Lower leg skin (tissue), 4 donors: ENCODE measurements around the gene SLC2A11. TPM values are rescaled to one million over a fixed set of nuclear protein-coding genes. Genes with fewer than 3 reads are reported as not detected.

ENCODE experiments used
- DNase-seq, 2 donors: peaks; one replicate each; pipeline ENCODE4 v3.0.0-alpha.2; 2019; ENCODE audit warnings: low spot score in 2 of 2
- H3K4me3 ChIP-seq: fragments of 200-600 bp; sonication (generic); 2 replicates; pipeline ENCODE4 v1.5.1; 2017; ENCODE audit warnings: mild to moderate bottlenecking, low read depth; ENCODE audit not compliant: poor library complexity, severe bottlenecking
- CTCF ChIP-seq, 3 donors: fragments of 450-650 bp; IDR thresholded peaks; one replicate each; pipeline ENCODE4 v1.5.1; 2016; ENCODE audit warnings: antibody characterized with exemption in 3 of 3, mild to moderate bottlenecking in 3 of 3, moderate library complexity in 2 of 3
- POLR2A ChIP-seq, 2 donors: fragments of 450-650 bp; IDR thresholded peaks; one replicate each; pipeline ENCODE4 v1.6.1; 2016 to 2017; ENCODE audit warnings: antibody characterized with exemption in 2 of 2, mild to moderate bottlenecking in 1 of 2, moderate library complexity in 1 of 2
- WGBS, 2 donors: methylation state at CpG; one replicate each; pipeline ENCODE4 v1.1.5; 2018; 5-methylcytosine and 5-hydroxymethylcytosine counted together
- intact Hi-C: fragments of 100-400 bp; cut with DNase I; formaldehyde crosslinking; loops from one replicate; pipeline ENCODE4 v1.15.0; 2023; ENCODE audit warnings: low total_unique reads
- total RNA-seq, 4 donors: library from RNA; depleted of rRNA; stranded (reverse); fragments of >200 nt; gene quantifications; one replicate each; pipeline ENCODE4 v1.1.0, GENCODE V29; 2016

The SLC2A11 gene
- total RNA-seq, 4 donors from 2014 or later = 5.0 to 11.1 (median 8.6) TPM

GRCh38 chr22:23883658-23884057 lies 26.0 kb downstream of the SLC2A11 start:
- intact Hi-C loops = no loop called here
- no peak for DNase-seq
- TF ChIP-seq POLR2A (IDR thresholded peaks at IDR 0.05) = no peak
- no peak for TF ChIP-seq CTCF (IDR thresholded peaks at IDR 0.05)
- 90% methylated on average over 7 to 9 of the region's 9 CpGs for WGBS, 2 donors
- no peak overlapping the region for H3K4me3 ChIP-seq

DNA sequence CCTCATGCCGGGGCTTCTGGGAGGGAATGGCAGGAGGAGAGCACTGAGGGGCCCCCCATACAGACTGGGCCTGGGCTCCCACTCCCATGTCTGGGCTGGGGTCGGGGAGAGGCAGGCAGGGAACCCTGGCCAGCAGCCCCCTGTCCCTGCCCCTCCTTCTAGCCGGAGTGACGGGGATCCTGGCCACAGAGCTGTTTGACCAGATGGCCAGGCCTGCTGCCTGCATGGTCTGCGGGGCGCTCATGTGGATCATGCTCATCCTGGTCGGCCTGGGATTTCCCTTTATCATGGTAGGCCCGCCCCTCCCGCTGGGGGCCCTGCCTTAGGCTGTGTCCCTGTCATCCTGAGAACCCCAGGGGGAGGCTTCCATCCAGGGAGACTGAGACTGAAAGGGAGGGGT lies 26.5 kb downstream of the SLC2A11 start:
- no peak for DNase-seq
- intact Hi-C loops = no loop called here
- WGBS, 2 donors = 98 to 100% methylated on average over 4 to 6 of the region's 9 CpGs
- H3K4me3 ChIP-seq = no peak overlapping the region
- TF ChIP-seq CTCF (IDR thresholded peaks at IDR 0.05) = no peak
- TF ChIP-seq POLR2A (IDR thresholded peaks at IDR 0.05) = no peak

- DNase-seq = no peak
- intact Hi-C loops = no loop called here
- TF ChIP-seq POLR2A (IDR thresholded peaks at IDR 0.05) = no peak
- TF ChIP-seq CTCF (IDR thresholded peaks at IDR 0.05) = no peak
- WGBS, 2 donors = 73 to 87% methylated on average over 11 of the region's 11 CpGs
- no peak overlapping the region for H3K4me3 ChIP-seq
These were observed 31.1 kb downstream of the SLC2A11 start for GRCh38 chr22:23888615-23889401.

- intact Hi-C loops = no loop called here
- no peak overlapping the region for H3K4me3 ChIP-seq
- 25 to 35% methylated on average over 5 of the region's 5 CpGs for WGBS, 2 donors
- DNase-seq = no peak
- TF ChIP-seq CTCF (IDR thresholded peaks at IDR 0.05) (no peak), POLR2A (IDR thresholded peaks at IDR 0.05) (no peak)
These were observed 31.9 kb downstream of the SLC2A11 start for GRCh38 chr22:23889620-23890019.

DNA sequence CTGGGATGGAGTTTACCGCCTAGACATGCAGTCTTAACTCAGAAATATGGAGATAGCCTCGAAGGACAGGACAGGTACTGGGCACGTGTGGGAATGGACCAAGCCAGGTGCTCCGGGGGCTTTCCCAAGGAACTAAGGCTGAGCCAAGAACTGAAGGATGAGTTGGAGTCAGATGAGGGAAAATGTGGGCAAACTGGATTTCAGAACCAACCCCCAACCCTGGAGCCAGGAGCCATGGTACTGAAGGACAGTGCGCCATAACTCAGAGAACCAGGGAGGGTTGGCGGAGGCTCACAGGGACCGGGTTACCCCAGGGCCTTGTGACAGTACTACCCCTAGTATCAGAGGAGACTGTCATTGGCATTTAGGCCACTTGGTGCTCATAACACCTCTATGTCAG lies 34.1 kb downstream of the SLC2A11 start:
- DNase-seq = no peak
- no peak overlapping the region for H3K4me3 ChIP-seq
- TF ChIP-seq CTCF (IDR thresholded peaks at IDR 0.05) (no peak), POLR2A (IDR thresholded peaks at IDR 0.05) (no peak)
- 82 to 84% methylated on average over 7 of the region's 7 CpGs for WGBS, 2 donors
- intact Hi-C loops = no loop called here

DNA sequence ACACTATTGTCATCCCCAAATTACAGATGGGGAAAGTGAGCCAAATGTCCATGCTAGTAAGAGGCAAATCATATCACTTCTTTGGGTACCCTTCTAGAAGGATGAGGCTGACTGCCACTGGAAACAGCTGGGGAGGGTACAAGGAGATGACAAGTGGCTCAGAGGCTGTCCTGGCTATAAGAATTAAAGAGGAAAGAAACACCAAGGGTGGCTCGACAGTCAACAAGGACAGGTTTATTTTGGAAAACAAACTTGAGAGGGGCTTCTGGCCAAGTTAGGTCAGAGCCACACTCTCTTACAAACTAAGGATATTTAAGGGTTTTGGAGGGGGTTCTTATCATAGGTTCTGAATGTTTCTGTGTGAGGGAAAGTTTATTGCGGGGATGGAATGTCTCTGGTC lies 34.5 kb downstream of the SLC2A11 start:
- H3K4me3 ChIP-seq = no peak overlapping the region
- 89 to 97% methylated on average over 2 of the region's 2 CpGs for WGBS, 2 donors
- TF ChIP-seq CTCF (IDR thresholded peaks at IDR 0.05) = no peak
- TF ChIP-seq POLR2A (IDR thresholded peaks at IDR 0.05) = no peak
- intact Hi-C loops = no loop called here
- no peak for DNase-seq
